ENCODE measurements around the gene PSMF1. TPM values are rescaled to one million over a fixed set of nuclear protein-coding genes. Genes with fewer than 3 reads are reported as not detected.

PSMF1 gene
- total and polyA plus RNA-seq, 2 of the 13 experiments (the other 11 are each of a cell fraction or from before 2014, with no cell fraction given), result 82.5 to 86.0 TPM

- Histone ChIP-seq H3K79me2 (ENCODE audit: insufficient read depth, low read length) (no peaks in the 10 kb centered on the region), H3K27me3 (ENCODE audit: control insufficient read depth in 1 of 2, insufficient read depth in 2 of 2, low read length in 2 of 2) (peaks cover 1 to 27% of the 10 kb centered on the region in 2 experiments; a peak in 3 of 5 replicates), H3K36me3 (replicated peaks in 1 of 2; ENCODE audit: control insufficient read depth in 1 of 2, insufficient read depth in 2 of 2, low read length in 2 of 2) (no peaks in the 10 kb centered on the region), H4K20me1 (ENCODE audit: insufficient read depth, low read length) (no peaks in the 10 kb centered on the region), H3K9me3 (ENCODE audit: low read length) (no peaks in the 10 kb centered on the region), H2AFZ (ENCODE audit: low read length) (no peak overlapping the region), H3K9ac (ENCODE audit: insufficient read depth, low read depth, low read length) (no peak overlapping the region), H3K4me3 (replicated peaks in 1 of 3; ENCODE audit: insufficient read depth in 1 of 3, low read depth in 2 of 3, low read length in 3 of 3) (no peak overlapping the region), H3K27ac (ENCODE audit: extremely low read length, insufficient read depth, low read length) (no peak overlapping the region), H3K4me2 (ENCODE audit: low read depth, low read length) (no peak overlapping the region), H3K4me1 (ENCODE audit: insufficient read depth, low read length) (no peaks in the 10 kb centered on the region)
- TF ChIP-seq ZMYM4 (CRISPR knock-in tag; IDR thresholded peaks at IDR 0.05) (no peak), SMC3 (IDR thresholded peaks at IDR 0.05; ENCODE audit: low read length) (no peak), AFF4 (CRISPR knock-in tag; IDR thresholded peaks at IDR 0.05) (no peak), POLR2G (IDR thresholded peaks at IDR 0.05; ENCODE audit: low read depth, low read length) (no peak), GLI4 (CRISPR knock-in tag; IDR thresholded peaks at IDR 0.05; ENCODE audit: borderline replicate concordance) (no peak), ZNF512B (CRISPR knock-in tag; IDR thresholded peaks at IDR 0.05; ENCODE audit: borderline replicate concordance) (no peak), MEF2D (CRISPR knock-in tag; IDR thresholded peaks at IDR 0.05) (no peak), RERE (CRISPR knock-in tag; IDR thresholded peaks at IDR 0.05; ENCODE audit: low read depth) (no peak)
- no peak for ATAC-seq
- in situ Hi-C loops (cut with HindIII; ENCODE audit: extremely low pct_ligation_motif_present, low pct_unique_long_range_greater_than_20kb), result no loop called here
- 20% methylated on average over 5 of the region's 5 CpGs for WGBS (ENCODE audit: low lambda C conversion rate)
- no TSS peak for BruUV-seq (replicated peaks)
- intact Hi-C loops (cut with micrococcal nuclease; ENCODE audit: unreplicated experiment), result no loop called here
- DNase-seq (ENCODE audit: low spot score), result no peak
- POLR2A ChIA-PET, result no interaction called here
- CTCF ChIA-PET (ENCODE audit: low intra/inter-chr PET ratio, low total read pairs), result no interaction called here
- FAIRE-seq, result no peak
Measured at GRCh38 chr20:1204113-1204512, 85.7 kb downstream of the PSMF1 start.
